GM21717 (cell line): ENCODE measurements around the gene TFF3.

Experiments
- ATAC-seq: cut with Tn5 transposase; IDR thresholded peaks from one replicate; pipeline ENCODE4 v1.9.1; 2021; ENCODE audit warnings: mild to moderate bottlenecking, moderate library complexity; ENCODE audit not compliant: unreplicated experiment

The TFF3 gene

DNA sequence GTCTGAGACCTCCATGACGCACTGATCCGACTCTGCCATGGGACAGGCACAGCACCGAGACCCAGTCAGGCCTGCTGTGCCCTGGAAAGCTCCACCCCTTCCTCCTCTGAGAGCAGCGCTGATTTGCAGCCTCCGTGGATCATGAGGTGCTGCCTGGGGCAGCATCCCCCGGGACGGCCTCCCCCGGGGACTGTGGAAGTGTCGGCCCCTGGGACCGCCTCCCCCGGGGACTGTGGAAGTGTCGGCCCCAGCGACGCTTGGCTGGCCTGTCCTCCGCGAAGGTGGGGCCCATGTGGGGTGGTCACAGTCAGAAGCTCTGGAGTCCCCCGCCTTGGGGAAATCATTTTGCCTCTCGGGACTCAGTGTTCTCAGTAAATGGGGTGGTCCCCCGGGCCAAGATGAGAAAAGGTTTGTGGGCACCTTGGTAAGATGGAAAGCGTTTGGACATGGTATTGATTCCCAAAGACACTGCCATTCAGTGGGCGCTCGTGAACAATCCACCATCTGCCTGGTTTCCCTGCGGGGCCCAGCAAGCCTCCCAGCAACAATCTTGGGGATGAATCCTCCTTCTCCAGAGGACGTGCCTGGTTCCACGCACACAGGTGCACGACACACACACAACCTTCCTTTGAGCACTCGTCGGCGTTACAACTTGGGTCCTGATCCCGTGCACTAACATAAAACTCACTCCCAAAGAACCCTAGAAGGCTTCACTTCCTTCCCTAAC lies 32.6 kb upstream of the TFF3 start:
- ATAC-seq, result no peak

DNA sequence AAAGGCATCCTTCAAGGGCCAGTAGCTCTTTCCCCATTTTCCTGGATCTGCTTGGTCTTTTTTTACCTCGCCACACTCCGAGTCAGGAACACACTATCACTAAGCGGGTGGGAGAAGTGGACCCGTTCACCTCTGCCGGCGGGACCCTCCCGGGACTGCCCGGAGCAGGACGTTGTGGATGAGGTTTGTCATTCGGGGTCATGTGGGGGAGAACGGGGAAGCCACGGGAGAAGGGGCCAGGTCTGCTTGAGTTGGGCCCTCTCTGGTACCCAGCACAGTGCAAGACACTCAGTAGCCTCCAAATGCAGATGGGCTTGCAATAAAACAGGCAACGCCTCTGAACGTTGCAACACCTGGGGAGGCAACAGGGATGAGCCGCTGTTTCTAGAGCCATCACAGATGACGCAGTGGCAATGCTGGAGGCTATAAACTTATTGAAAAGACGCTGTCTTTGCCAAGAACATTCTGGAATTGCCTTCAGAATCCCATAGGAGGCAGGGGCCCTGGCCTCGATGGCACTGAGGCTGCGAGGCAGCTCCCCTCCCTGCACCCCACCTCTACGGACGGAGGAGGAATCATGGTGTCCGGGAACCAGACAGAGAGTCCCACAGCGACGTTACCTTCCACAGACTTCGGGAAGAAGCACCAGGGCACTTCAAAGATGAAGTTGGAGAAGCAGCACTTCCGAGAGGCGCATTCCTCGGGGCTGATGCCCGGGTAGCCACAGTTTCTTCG lies 31.8 kb upstream of the TFF3 start:
- no peak for ATAC-seq

DNA sequence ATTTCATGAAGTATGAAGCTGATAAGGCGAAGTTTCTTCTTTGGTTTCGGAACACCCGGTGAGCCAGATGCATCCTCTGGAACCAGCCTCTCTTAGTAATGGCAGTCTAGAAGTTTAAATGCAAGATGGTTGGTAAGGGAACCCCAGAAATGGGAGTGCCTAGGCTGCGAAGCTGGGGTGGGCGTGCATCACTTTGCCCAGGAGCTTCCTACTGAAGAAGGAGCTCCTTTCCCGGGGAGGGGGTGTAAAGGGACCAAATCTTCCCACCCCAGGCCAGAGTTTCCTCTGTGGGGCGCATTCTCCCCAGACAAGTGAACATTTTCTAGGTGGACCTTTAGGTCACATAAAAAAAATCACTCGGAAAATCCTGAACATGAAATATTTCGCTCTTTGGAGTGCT lies 31.2 kb upstream of the TFF3 start:
- ATAC-seq, result no peak

- ATAC-seq, result no peak
These were observed 29.4 kb upstream of the TFF3 start for GRCh38 chr21:42344631-42345030.

DNA sequence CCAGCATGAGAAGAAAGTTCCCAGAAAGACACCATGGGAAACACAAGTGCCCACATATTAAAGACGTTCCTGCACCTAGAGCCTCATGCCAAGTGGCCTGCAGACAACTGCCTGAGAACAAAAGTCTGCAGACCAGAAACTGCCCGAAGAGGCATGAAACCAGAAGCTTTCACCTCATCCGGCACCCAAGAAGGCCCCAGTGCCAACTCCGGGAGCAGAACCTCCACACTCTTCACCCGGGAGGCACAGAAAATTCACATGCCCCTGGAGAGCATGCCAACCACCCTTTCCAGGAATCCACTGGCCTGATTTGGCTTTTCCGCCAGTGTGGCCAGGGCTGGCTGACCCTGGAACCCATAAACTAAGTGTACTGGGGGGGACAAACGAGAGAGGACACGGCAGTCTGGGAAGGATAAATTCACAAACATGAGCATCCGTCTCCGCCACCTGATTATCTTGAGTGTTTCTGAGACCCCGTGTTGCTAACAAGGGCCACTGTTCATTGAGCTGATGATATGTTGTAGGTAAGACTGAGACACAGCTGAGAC lies 28.8 kb upstream of the TFF3 start:
- ATAC-seq, result no peak

GRCh38 chr21:42343556-42343955 lies 28.3 kb upstream of the TFF3 start:
- ATAC-seq, result no peak

DNA sequence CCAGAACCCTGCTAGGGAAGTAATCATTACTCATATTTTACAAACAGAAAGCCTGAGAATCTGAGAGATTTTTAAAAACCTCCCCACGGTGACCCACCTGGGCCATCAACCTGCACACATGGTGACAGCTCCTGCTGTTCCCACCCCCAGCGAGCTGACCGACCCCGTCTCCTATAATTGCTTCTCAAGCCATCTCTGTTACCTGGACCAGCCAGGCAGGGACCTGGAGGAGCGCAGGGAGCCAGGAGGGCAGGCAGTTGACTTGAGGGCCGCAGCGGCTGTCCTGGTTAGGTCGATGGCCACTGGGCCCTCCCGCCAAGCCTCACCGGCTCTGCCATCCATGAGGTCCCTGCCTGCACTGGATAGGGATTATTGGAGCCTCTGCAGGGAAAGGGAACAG lies 27.9 kb upstream of the TFF3 start:
- ATAC-seq, result no peak

- no peak for ATAC-seq
These were observed 26.8 kb upstream of the TFF3 start for GRCh38 chr21:42341776-42342542.

GRCh38 chr21:42340187-42341050 lies 25.2 kb upstream of the TFF3 start:
- no peak for ATAC-seq

DNA sequence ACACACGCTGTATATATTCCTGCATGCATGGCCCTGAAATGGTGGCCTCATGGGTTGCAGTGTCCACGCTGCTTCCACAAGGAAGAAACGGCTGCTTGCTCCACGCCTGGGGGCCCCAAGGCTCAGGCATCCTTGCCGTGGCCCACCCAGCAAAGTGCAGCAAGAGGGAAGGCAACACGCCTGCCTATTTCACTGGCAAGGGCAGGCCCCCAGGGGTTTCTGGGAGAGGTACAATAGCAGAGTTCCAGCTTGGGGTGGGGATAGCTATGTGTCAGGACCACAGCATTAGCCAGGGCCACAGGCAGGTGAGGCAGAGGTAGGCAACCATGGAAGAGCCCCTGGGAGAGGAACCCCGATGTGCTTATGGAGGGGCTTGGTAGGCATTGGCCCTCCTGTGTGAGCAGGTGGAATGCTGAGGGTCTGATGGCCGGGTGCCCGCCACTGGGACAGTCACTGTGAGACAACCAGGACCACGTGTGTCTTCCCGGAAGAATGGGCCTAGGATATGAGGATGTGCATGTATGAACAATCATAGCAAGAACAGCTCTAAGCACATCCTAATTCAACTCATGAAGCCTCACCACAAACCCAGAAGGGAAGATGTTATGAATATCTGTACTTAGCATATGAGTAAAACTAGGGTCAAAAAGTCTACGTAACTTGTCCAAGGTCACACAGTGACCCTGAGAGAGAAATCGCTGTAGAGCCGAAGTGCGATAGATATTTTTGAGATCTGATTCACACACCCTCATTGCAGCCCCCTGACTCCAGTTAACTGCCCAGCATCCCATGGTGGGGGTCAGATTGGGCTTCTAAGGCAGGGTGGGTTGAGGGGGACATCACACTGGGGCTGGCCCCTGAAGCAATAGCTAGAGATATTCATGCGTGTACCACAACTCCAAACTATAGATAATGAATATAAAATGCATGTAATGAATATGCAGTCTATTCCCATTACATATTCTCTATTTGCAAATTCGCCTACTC lies 23.8 kb upstream of the TFF3 start:
- ATAC-seq, result no peak

- no peak for ATAC-seq
These were observed 22.9 kb upstream of the TFF3 start for GRCh38 chr21:42337830-42338728.

- ATAC-seq, result no peak
These were observed 22.1 kb upstream of the TFF3 start for GRCh38 chr21:42337276-42337675.

DNA sequence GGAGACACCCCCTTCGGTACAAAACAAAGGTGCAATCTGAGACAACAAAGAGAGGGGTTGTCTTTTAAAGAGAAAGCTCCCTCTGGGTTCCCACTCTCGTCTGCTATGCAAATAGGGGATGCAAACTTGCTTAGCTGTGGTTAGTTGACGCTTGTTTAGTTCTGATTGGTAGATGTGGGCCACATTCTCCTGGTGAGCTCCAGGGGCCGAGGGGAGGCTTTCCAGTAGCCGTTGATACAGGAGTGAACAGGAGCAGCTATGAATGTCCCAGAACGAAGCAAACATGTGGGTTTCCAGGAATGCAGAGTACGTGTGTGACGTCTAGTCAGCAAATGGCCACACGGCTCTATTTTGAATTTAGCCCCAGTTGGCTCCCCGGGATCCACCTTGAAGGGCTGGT lies 20.8 kb upstream of the TFF3 start:
- ATAC-seq, result no peak

DNA sequence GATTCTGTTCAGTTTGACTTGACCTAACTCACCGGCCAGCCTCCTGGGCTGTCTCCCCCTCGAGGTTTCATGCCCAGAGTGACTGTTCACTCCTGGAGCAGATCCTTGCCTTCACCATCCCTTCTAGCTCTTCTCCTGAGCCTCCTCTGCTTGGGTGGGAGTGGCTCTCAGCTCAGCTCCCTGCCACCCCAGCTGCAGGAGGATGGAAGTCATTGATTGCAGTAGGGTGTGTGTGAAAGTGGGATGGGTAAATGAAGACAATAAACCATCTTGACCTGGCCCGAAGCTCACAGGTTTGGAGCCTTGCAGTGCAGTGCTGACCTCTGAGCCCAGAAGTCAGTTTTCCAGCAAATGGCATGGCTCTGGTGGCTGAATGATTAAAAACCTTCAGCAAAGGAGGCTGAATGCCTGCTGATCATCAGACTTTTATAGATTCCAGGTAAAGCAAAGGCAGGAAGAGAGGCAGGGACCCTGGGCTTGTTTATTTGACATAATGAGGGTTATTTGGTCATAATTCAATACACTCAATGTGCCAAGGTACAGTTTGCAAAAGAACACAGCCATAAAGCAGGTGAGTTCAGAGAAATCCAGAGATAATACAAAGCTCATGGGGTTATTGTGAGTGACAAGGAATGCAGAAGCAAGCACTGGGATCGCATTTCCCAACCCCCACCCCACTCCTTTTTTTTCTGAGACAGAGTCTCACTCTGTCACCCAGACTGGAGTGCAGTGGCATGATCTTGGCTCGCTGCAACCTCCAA lies 17.5 kb upstream of the TFF3 start:
- no peak for ATAC-seq

DNA sequence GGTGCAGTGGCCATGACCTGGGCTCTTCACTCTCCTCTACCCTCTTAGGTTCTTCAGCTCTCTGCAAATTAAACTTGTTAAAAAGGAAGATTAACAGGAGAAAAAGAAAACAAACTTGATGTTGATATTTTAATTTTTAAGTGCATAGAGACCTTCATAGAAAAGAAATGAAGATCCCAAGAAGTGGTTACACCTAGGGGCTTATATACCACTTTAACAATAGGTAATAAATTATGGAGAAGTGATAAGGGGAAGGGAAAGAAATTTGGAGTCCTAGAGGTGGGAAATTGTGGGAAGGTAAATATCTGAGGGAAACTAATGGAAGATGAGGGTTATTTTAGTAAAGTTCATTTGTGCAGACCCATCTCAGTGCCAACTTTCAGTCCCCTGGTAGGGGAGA lies 16.5 kb upstream of the TFF3 start:
- ATAC-seq, result no peak

DNA sequence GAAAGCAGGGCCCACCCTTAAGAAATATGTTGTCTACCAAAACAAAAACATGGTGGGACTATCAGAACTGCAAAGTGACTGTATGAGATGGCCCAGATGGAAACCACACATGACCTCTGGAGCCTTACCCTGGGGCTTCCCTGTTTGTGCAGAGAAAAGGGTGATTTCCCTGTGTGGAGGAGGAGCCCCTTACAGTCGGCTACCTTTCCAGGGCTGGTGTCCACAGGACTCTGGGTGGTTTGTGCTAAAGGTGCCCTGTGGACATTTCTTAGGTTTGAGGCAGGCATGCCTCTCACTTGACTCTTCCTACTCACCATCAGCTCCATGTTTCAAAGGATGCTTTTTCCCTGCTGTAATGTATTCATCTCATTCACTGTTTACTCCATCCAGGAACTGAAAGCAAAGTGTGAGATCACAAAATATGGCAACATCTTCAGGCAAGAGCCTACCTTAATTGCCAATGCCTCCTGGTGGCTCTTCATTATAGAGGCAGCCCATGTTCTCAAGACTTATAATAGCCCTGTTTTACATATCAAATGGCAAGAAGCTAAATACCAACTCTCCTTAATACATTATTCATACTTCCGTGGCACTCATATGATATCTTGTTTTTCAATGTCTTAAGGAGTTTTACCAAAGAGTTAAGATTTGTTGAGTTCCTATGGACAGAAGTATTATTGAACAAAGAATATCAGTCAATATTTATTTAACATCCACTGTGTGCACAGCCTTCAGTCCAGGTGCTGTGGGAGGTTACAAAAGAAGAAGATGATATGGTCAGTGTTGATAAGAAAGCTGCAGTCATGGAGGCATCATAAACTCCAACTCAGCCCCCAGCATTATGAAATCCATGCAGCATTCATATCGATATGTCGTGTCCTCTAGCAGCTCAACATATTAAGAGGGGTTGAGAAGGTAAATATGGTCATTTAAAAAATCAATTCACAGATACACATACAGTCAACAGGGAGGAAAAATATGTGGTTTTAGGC lies 15.5 kb upstream of the TFF3 start:
- ATAC-seq, result no peak

DNA sequence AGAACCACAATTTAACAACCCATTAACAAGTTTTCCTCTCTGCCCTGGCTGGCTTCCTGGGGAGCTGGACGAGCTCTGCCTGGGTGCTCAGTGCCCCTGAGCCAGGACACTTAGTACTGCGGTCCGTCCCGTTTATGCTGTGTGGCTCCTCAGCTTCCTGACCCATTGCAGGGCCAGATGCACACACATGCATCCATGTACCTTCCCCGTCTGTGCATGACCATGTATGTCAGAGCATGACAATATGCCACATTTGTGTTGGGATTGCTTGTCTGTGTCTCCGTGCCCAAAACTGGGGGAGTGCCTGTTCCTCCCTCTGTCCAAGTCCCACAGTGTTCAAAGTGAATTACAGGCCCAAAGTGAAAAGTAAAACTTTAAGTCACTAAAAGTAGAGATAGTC lies 9.7 kb upstream of the TFF3 start:
- no peak for ATAC-seq
